ENCODE data around the gene MYO1G.

The MYO1G gene

GRCh38 chr7:44930921-44931320 is 47.9 kb downstream of the MYO1G start:
- Histone ChIP-seq H3K18ac (ENCODE audit: low read depth in 1 of 2, low read length in 2 of 2) (no peak overlapping the region), H3K4me3 (ENCODE audit: insufficient read depth in 1 of 2, low read depth in 1 of 2, low read length in 2 of 2) (no peak overlapping the region), H2BK120ac (ENCODE audit: low read depth, low read length) (no peak overlapping the region), H2BK12ac (ENCODE audit: low read length in 2 of 2) (no peak overlapping the region), H4K91ac (ENCODE audit: low read length) (no peak overlapping the region), H3K9me3 (ENCODE audit: control insufficient read depth, low read length) (peaks cover 4% of the 10 kb centered on the region), H3K36me3 (ENCODE audit: control insufficient read depth in 1 of 2, insufficient read depth in 2 of 2, low read depth in 1 of 2, low read length in 2 of 2) (no peaks in the 10 kb centered on the region), H4K8ac (ENCODE audit: low read length) (no peak overlapping the region), H3K27me3 (ENCODE audit: control insufficient read depth in 1 of 2, insufficient read depth in 1 of 2, low read length in 2 of 2) (peaks cover 17 to 23% of the 10 kb centered on the region in 2 experiments), H3K79me1 (replicated peaks; ENCODE audit: low read length, poor library complexity, severe bottlenecking) (no peaks in the 10 kb centered on the region), H3K14ac (ENCODE audit: low read length in 2 of 2) (no peak overlapping the region), H2AFZ (ENCODE audit: low read depth, low read length) (no peak overlapping the region), H2BK5ac (ENCODE audit: low read depth, low read length, poor library complexity, severe bottlenecking) (no peak overlapping the region), H3K4me1 (ENCODE audit: control insufficient read depth, insufficient read depth, low read depth, low read length) (peaks cover 1% of the 10 kb centered on the region), H3K23ac (ENCODE audit: low read length in 2 of 2) (no peak overlapping the region), H3K4ac (ENCODE audit: low read depth in 1 of 2, low read length in 2 of 2) (no peak overlapping the region), H2BK15ac (ENCODE audit: low read depth, poor library complexity, severe bottlenecking) (no peak overlapping the region), H3K4me2 (ENCODE audit: low read length, poor library complexity, severe bottlenecking) (no peak overlapping the region), H3K27ac (ENCODE audit: low read length, poor library complexity, severe bottlenecking) (no peak overlapping the region), H3K9ac (ENCODE audit: low read length) (no peak overlapping the region), H2AK5ac (ENCODE audit: low read length, severe bottlenecking) (no peak overlapping the region)
- no peak for DNase-seq
- 89% methylated on average over 4 of the region's 6 CpGs for WGBS

- H2AK5ac ChIP-seq (ENCODE audit: low read length, severe bottlenecking), result no peak overlapping the region
- no peaks in the 10 kb centered on the region for H3K79me1 ChIP-seq (replicated peaks; ENCODE audit: low read length, poor library complexity, severe bottlenecking)
- no peak overlapping the region for H2AFZ ChIP-seq (ENCODE audit: low read depth, low read length)
- no peak overlapping the region for H2BK120ac ChIP-seq (ENCODE audit: low read depth, low read length)
- DNase-seq, result no peak
- H3K4me3 ChIP-seq (ENCODE audit: insufficient read depth in 1 of 2, low read depth in 1 of 2, low read length in 2 of 2), result no peak overlapping the region
- no peaks in the 10 kb centered on the region for H3K9me3 ChIP-seq (ENCODE audit: control insufficient read depth, low read length)
- peaks cover 6% of the 10 kb centered on the region in 2 experiments for H3K27me3 ChIP-seq (ENCODE audit: control insufficient read depth in 1 of 2, insufficient read depth in 1 of 2, low read length in 2 of 2)
- H3K4ac ChIP-seq (ENCODE audit: low read depth in 1 of 2, low read length in 2 of 2), result no peak overlapping the region
- no peak overlapping the region for H2BK12ac ChIP-seq (ENCODE audit: low read length in 2 of 2)
- H3K14ac ChIP-seq (ENCODE audit: low read length in 2 of 2), result no peak overlapping the region
- H2BK5ac ChIP-seq (ENCODE audit: low read depth, low read length, poor library complexity, severe bottlenecking), result no peak overlapping the region
- no peaks in the 10 kb centered on the region for H3K36me3 ChIP-seq (ENCODE audit: control insufficient read depth in 1 of 2, insufficient read depth in 2 of 2, low read depth in 1 of 2, low read length in 2 of 2)
- no peak overlapping the region for H2BK15ac ChIP-seq (ENCODE audit: low read depth, poor library complexity, severe bottlenecking)
- no peak overlapping the region for H3K4me2 ChIP-seq (ENCODE audit: low read length, poor library complexity, severe bottlenecking)
- H4K91ac ChIP-seq (ENCODE audit: low read length), result no peak overlapping the region
- no peak overlapping the region for H3K23ac ChIP-seq (ENCODE audit: low read length in 2 of 2)
- H3K9ac ChIP-seq (ENCODE audit: low read length), result no peak overlapping the region
- H3K18ac ChIP-seq (ENCODE audit: low read depth in 1 of 2, low read length in 2 of 2), result no peak overlapping the region
- no peak overlapping the region for H3K27ac ChIP-seq (ENCODE audit: low read length, poor library complexity, severe bottlenecking)
- H3K4me1 ChIP-seq (ENCODE audit: control insufficient read depth, insufficient read depth, low read depth, low read length), result no peaks in the 10 kb centered on the region
- H4K8ac ChIP-seq (ENCODE audit: low read length), result no peak overlapping the region
- WGBS, result 53% methylated on average over 4 of the region's 8 CpGs
Measured at GRCh38 chr7:44922351-44922694, 56.5 kb downstream of the MYO1G start.

GRCh38 chr7:44921607-44922350 is 57.0 kb downstream of the MYO1G start:
- H2AK5ac ChIP-seq (ENCODE audit: low read length, severe bottlenecking), result no peak overlapping the region
- DNase-seq, result peak; percentile 65
- H4K8ac ChIP-seq (ENCODE audit: low read length), result no peak overlapping the region
- peaks cover 3 to 5% of the 10 kb centered on the region in 2 experiments for H3K27me3 ChIP-seq (ENCODE audit: control insufficient read depth in 1 of 2, insufficient read depth in 1 of 2, low read length in 2 of 2)
- no peak overlapping the region for H3K4ac ChIP-seq (ENCODE audit: low read depth in 1 of 2, low read length in 2 of 2)
- no peak overlapping the region for H3K4me3 ChIP-seq (ENCODE audit: insufficient read depth in 1 of 2, low read depth in 1 of 2, low read length in 2 of 2)
- no peak overlapping the region for H2AFZ ChIP-seq (ENCODE audit: low read depth, low read length)
- no peak overlapping the region for H3K27ac ChIP-seq (ENCODE audit: low read length, poor library complexity, severe bottlenecking)
- H2BK120ac ChIP-seq (ENCODE audit: low read depth, low read length), result no peak overlapping the region
- H3K9me3 ChIP-seq (ENCODE audit: control insufficient read depth, low read length), result no peaks in the 10 kb centered on the region
- peak overlapping the region; percentile 15 for H4K91ac ChIP-seq (ENCODE audit: low read length)
- no peak overlapping the region for H3K18ac ChIP-seq (ENCODE audit: low read depth in 1 of 2, low read length in 2 of 2)
- H3K4me2 ChIP-seq (ENCODE audit: low read length, poor library complexity, severe bottlenecking), result no peak overlapping the region
- no peaks in the 10 kb centered on the region for H3K79me1 ChIP-seq (replicated peaks; ENCODE audit: low read length, poor library complexity, severe bottlenecking)
- no peak overlapping the region for H2BK12ac ChIP-seq (ENCODE audit: low read length in 2 of 2)
- H3K9ac ChIP-seq (ENCODE audit: low read length), result peak overlapping the region; percentile 15
- WGBS, result 47% methylated on average over 13 of the region's 14 CpGs
- H3K36me3 ChIP-seq (ENCODE audit: control insufficient read depth in 1 of 2, insufficient read depth in 2 of 2, low read depth in 1 of 2, low read length in 2 of 2), result no peaks in the 10 kb centered on the region
- no peak overlapping the region for H3K23ac ChIP-seq (ENCODE audit: low read length in 2 of 2)
- H2BK5ac ChIP-seq (ENCODE audit: low read depth, low read length, poor library complexity, severe bottlenecking), result no peak overlapping the region
- H2BK15ac ChIP-seq (ENCODE audit: low read depth, poor library complexity, severe bottlenecking), result no peak overlapping the region
- H3K4me1 ChIP-seq (ENCODE audit: control insufficient read depth, insufficient read depth, low read depth, low read length), result no peaks in the 10 kb centered on the region
- H3K14ac ChIP-seq (ENCODE audit: low read length in 2 of 2), result no peak overlapping the region

GRCh38 chr7:44920119-44920518 is 58.7 kb downstream of the MYO1G start:
- Histone ChIP-seq H4K91ac (ENCODE audit: low read length) (no peak overlapping the region), H3K4ac (ENCODE audit: low read depth in 1 of 2, low read length in 2 of 2) (no peak overlapping the region), H3K27me3 (ENCODE audit: control insufficient read depth in 1 of 2, insufficient read depth in 1 of 2, low read length in 2 of 2) (no peaks in the 10 kb centered on the region), H2AFZ (ENCODE audit: low read depth, low read length) (no peak overlapping the region), H3K27ac (ENCODE audit: low read length, poor library complexity, severe bottlenecking) (no peak overlapping the region), H4K8ac (ENCODE audit: low read length) (no peak overlapping the region), H3K23ac (ENCODE audit: low read length in 2 of 2) (no peak overlapping the region), H3K18ac (ENCODE audit: low read depth in 1 of 2, low read length in 2 of 2) (no peak overlapping the region), H3K9ac (ENCODE audit: low read length) (no peak overlapping the region), H2BK120ac (ENCODE audit: low read depth, low read length) (no peak overlapping the region), H3K4me2 (ENCODE audit: low read length, poor library complexity, severe bottlenecking) (no peak overlapping the region), H3K36me3 (ENCODE audit: control insufficient read depth in 1 of 2, insufficient read depth in 2 of 2, low read depth in 1 of 2, low read length in 2 of 2) (no peaks in the 10 kb centered on the region), H2BK15ac (ENCODE audit: low read depth, poor library complexity, severe bottlenecking) (no peak overlapping the region), H3K14ac (ENCODE audit: low read length in 2 of 2) (no peak overlapping the region), H2AK5ac (ENCODE audit: low read length, severe bottlenecking) (no peak overlapping the region), H2BK5ac (ENCODE audit: low read depth, low read length, poor library complexity, severe bottlenecking) (no peak overlapping the region), H2BK12ac (ENCODE audit: low read length in 2 of 2) (no peak overlapping the region), H3K4me1 (ENCODE audit: control insufficient read depth, insufficient read depth, low read depth, low read length) (no peaks in the 10 kb centered on the region), H3K79me1 (replicated peaks; ENCODE audit: low read length, poor library complexity, severe bottlenecking) (no peaks in the 10 kb centered on the region), H3K9me3 (ENCODE audit: control insufficient read depth, low read length) (no peaks in the 10 kb centered on the region), H3K4me3 (ENCODE audit: insufficient read depth in 1 of 2, low read depth in 1 of 2, low read length in 2 of 2) (no peak overlapping the region)
- no peak for DNase-seq
- WGBS, result 81% methylated on average over 3 of the region's 3 CpGs

All from mesenchymal stem cell (in vitro differentiated cells and primary cell).